Measurements from ENCODE around the gene DNASE1L2. TPM values are rescaled to one million over a fixed set of nuclear protein-coding genes. Genes with fewer than 3 reads are reported as not detected.

DNASE1L2 gene
- total and polyA plus RNA-seq, 2 donors (not counting 3 experiments of a cell fraction or from before 2014, with no cell fraction given): 0.57 to 1.2 TPM

DNA sequence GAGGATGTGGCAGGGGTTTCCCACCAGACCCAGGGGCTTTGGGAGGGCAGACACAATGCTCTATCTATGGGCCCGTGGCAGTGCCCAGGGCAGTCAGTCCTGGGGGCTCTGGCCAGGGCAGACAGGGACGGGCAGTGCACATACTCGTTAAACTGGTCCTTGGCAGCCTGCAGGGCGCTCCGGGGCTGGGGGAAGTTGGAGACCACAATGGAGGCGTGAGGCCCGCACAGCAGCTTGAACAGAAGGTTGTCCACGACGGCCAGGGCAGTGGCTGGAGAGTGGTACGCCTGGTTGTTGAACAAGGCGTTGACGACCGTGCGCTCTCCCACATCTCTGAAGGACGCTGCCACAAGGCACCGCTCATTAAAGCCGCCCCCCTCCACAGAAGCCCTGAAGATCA, 50.3 kb downstream of the DNASE1L2 start:
- intact Hi-C loops (cut with micrococcal nuclease) (no loop called here), dilution Hi-C loops (cut with MboI; ENCODE audit: extremely low pct_ligation_motif_present, low sequenced_read_pairs) (no loop called here)
- H3K9ac ChIP-seq (replicated peaks; ENCODE audit: extremely low read depth, insufficient read depth, low read length): no peak overlapping the region
- H3K9me1 ChIP-seq (replicated peaks; ENCODE audit: control insufficient read depth, extremely low read depth, insufficient read depth, low read length): no peaks in the 10 kb centered on the region
- BruUV-seq (replicated peaks): no TSS peak
- H3K27ac ChIP-seq (ENCODE audit: insufficient read depth, low read depth, low read length): no peak overlapping the region
- peaks cover 0 to 14% of the 10 kb centered on the region in 2 experiments for H3K36me3 ChIP-seq (ENCODE audit: control insufficient read depth in 2 of 2, extremely low read depth in 1 of 2, insufficient read depth in 2 of 2, low read length in 2 of 2)
- no peaks in the 10 kb centered on the region for H3K27me3 ChIP-seq (ENCODE audit: control insufficient read depth in 2 of 2, insufficient read depth in 2 of 2, low read length in 2 of 2)
- ChIA-PET POLR2A (no interaction called here), CTCF (no interaction called here)
- no peaks in the 10 kb centered on the region for H3K9me3 ChIP-seq (replicated peaks; ENCODE audit: control insufficient read depth, insufficient read depth, low read length)
- H3K4me3 ChIP-seq (replicated peaks in 1 of 3; ENCODE audit: insufficient read depth in 1 of 3, low read depth in 1 of 3, low read length in 3 of 3): no peak overlapping the region
- FAIRE-seq (no peak), DNase-seq (ENCODE audit: low read depth, low spot score) (no peak)
- no peak overlapping the region for H3K4me2 ChIP-seq (ENCODE audit: insufficient read depth, low read length)
- no peaks in the 10 kb centered on the region for H3K4me1 ChIP-seq (ENCODE audit: control insufficient read depth, extremely low read depth, insufficient read depth, low read length)
- no peak overlapping the region for H2AFZ ChIP-seq (ENCODE audit: low read depth, low read length)
- H3K79me2 ChIP-seq (ENCODE audit: control insufficient read depth, insufficient read depth, low read length): no peaks in the 10 kb centered on the region
- TF ChIP-seq, protein P1, sequence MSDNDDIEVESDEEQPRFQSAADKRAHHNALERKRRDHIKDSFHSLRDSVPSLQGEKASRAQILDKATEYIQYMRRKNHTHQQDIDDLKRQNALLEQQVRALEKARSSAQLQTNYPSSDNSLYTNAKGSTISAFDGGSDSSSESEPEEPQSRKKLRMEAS (IDR thresholded peaks at IDR 0.05; ENCODE audit: insufficient read depth, insufficient read length): no peak
- TF ChIP-seq, protein P2, sequence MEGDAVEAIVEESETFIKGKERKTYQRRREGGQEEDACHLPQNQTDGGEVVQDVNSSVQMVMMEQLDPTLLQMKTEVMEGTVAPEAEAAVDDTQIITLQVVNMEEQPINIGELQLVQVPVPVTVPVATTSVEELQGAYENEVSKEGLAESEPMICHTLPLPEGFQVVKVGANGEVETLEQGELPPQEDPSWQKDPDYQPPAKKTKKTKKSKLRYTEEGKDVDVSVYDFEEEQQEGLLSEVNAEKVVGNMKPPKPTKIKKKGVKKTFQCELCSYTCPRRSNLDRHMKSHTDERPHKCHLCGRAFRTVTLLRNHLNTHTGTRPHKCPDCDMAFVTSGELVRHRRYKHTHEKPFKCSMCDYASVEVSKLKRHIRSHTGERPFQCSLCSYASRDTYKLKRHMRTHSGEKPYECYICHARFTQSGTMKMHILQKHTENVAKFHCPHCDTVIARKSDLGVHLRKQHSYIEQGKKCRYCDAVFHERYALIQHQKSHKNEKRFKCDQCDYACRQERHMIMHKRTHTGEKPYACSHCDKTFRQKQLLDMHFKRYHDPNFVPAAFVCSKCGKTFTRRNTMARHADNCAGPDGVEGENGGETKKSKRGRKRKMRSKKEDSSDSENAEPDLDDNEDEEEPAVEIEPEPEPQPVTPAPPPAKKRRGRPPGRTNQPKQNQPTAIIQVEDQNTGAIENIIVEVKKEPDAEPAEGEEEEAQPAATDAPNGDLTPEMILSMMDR (IDR thresholded peaks at IDR 0.05; ENCODE audit: extremely low read depth in 1 of 2, insufficient read depth in 1 of 2, low read depth in 1 of 2, low read length in 2 of 2): no peak
- TF ChIP-seq POLR2AphosphoS5 (IDR thresholded peaks at IDR 0.05; ENCODE audit: insufficient read depth, low read depth, low read length) (no peak), POLR2A (IDR thresholded peaks at IDR 0.05; ENCODE audit: low read depth, low read length) (no peak), GATA2 (IDR thresholded peaks at IDR 0.05; ENCODE audit: insufficient read depth, insufficient read length, low read depth, low read length) (no peak), FOS (IDR thresholded peaks at IDR 0.05; ENCODE audit: borderline replicate concordance, insufficient read depth, low read length) (no peak), MYC (IDR thresholded peaks at IDR 0.05; ENCODE audit: low read depth, low read length) (no peak), JUN (IDR thresholded peaks at IDR 0.05; ENCODE audit: borderline replicate concordance, insufficient read depth, insufficient read length, low read depth) (no peak), EZH2 (IDR thresholded peaks at IDR 0.05; ENCODE audit: borderline replicate concordance, low read depth, low read length, severe bottlenecking) (no peak)
- H4K20me1 ChIP-seq (replicated peaks; ENCODE audit: control insufficient read depth, extremely low read depth, insufficient read depth, low read length): no peaks in the 10 kb centered on the region
